HG03066 (cell line): ENCODE results near the gene TAS1R3.
"Not testable (repeated sequence)": the region's sequence is repeated elsewhere in the genome, so short reads cannot be mapped to it uniquely, and the experiment has no call there.

ENCODE experiments used
- ATAC-seq: cut with Tn5 transposase; IDR thresholded peaks from one replicate; pipeline ENCODE4 v1.9.1; 2021; ENCODE audit warnings: low read depth; ENCODE audit not compliant: unreplicated experiment

TAS1R3 gene

GRCh38 chr1:1307923-1308755 lies 22.9 kb upstream of the TAS1R3 start, which contains the start of the genes ACAP3 and PUSL1:
Gene ACAP3, minus strand, starts transcription at chr1:1307930. Its CDS starts 115 bp downstream, at chr1:1307815.
Gene PUSL1, plus strand, starts transcription at chr1:1308597. Its CDS starts 47 bp downstream, at chr1:1308644.
- ATAC-seq = peak; percentile 57

DNA sequence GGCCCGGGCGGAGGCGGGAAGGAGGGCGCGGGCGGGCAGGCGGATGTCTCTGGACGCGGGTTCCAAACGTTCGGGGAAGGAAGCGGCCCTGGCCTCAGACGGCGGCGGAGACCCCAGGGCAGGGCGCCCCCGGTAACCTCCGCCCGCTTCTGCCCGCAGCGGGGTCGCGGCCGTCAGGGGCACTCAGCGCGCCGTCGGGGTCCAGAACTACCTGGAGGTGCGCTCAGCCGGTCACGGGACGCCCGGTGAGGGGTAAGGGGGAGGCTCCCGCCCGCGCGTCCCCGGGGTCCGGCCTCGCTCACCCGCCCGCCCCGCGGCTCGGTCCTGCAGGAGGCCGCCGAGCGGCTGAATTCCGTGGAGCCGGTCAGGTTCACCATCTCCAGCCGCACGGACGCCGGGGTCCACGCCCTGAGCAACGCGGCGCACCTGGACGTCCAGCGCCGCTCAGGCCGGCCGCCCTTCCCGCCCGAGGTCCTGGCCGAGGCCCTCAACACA lies 22.3 kb upstream of the TAS1R3 start:
- ATAC-seq = no peak

DNA sequence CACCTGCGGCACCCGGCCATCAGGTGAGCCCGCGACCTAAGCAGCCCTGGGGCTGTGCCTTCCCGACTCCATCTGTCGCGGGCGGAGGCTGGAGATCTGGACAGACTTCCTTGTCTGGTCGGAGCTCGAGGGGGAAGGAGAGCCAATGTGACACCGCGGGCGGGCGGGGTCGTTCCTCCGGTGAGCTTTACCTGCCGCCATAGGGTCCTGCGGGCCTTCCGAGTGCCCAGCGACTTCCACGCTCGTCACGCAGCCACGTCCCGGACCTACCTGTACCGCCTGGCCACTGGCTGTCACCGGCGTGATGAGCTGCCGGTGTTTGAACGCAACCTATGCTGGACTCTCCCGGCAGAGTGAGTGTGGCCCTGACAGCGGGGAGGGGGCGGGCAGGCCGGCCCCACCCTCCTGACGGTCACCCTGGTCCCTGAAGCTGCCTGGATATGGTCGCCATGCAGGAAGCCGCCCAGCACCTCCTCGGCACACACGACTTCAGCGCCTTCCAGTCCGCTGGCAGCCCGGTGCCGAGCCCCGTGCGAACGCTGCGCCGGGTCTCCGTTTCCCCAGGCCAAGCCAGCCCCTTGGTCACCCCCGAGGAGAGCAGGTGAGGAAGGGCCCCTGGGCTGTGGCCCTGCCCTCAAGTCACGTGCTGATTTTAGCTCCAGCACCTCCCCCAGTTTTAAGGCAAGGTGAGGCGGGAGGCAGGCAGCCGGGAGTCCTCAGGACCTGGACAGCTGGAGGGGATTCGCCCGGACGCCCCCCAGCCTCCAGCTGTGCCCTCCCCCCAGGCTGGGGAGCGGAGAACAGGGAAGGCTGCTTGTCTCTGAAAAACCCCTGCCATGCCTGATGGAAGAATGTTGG lies 21.6 kb upstream of the TAS1R3 start:
- no peak for ATAC-seq

GRCh38 chr1:1310109-1310385 lies 21.0 kb upstream of the TAS1R3 start:
- ATAC-seq = no peak

DNA sequence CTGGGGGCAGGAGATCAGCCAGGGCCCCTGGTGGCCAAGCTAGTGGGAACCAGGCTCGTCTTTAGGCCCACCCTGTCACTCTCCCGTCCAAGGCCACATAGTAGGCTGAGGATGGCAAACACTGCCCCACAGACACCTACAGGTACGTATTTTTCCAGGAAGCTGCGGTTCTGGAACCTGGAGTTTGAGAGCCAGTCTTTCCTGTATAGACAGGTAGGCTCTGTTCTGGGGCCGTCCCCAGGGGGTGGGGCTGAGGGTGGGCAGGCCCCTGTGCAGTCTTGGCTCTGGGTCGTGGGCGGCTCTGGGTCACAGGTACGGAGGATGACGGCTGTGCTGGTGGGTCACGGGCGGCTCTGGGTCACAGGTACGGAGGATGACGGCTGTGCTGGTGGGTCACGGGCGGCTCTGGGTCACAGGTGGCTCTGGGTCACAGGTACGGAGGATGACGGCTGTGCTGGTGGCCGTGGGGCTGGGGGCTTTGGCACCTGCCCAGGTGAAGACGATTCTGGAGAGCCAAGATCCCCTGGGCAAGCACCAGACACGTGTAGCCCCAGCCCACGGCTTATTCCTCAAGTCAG lies 20.5 kb upstream of the TAS1R3 start:
- no peak for ATAC-seq

- ATAC-seq = no peak
These were observed 19.7 kb upstream of the TAS1R3 start for GRCh38 chr1:1311107-1312104.

DNA sequence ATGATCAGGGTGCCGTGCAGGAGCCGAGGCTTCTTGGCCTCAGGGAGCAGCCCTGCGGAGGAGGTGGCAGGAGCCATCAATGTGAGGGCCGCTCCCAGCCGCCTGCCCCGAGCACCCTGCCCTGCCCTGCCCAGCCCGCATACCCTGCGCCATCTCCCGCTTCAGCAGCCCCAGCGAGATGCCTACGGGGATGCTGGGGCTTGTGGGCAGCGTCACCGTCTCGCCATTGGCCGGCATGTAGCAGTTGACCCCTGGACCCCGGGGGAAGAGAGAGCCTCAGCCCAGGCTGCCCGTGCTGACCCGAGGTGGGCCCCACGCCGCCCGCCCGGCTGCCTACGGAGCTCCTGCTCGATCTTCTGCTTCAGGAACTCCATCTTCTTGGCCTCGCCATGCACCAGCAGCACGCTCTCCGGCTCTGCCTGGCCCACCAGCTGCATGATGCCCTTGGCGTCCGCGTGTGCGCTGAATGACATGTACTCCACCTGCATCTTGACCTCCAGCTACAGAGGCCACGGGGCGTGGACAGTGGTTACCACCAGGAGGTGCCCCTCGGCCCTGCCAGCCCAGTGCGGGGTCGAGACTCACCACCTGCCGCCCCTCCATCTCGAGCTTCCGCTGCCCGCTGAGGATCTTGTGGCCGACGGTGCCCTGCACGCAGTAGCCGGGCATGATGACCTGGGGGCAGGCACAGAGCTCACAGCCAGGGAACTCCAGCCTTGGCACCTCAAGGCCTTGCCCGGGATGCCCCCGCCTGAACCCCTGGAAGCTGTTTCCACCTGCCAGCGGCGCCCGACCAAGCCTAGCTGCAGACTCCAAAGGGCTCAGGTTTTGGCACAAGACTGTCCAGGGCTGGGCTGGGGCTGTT lies 18.4 kb upstream of the TAS1R3 start:
- ATAC-seq = no peak

- ATAC-seq = no peak
These were observed 17.4 kb upstream of the TAS1R3 start for GRCh38 chr1:1313500-1314236.

DNA sequence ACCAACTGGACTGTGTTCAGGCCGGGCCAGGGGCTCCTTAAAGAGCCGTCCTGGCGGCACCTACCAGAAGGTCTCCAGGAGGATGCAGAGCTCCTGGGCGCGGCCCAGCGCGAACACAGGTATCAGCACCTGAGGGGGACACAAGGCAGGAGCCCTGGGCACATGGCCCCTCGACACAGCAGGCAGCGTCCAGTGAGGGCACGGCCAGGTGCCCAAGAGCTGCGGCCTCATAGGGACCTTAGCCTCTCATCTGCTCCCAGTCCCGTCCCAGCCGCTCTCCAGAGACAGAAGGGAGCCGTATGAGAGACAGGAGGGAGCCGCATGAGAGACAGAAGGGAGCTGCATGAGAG lies 16.9 kb upstream of the TAS1R3 start:
- ATAC-seq = no peak

- no peak for ATAC-seq
These were observed 16.3 kb upstream of the TAS1R3 start for GRCh38 chr1:1314678-1315335.

GRCh38 chr1:1315435-1315954 lies 15.6 kb upstream of the TAS1R3 start:
- ATAC-seq = no peak

- not testable (repeated sequence) for ATAC-seq
These were observed 14.9 kb upstream of the TAS1R3 start for GRCh38 chr1:1316199-1316598.

GRCh38 chr1:1317420-1317819 lies 13.7 kb upstream of the TAS1R3 start:
- no peak for ATAC-seq

DNA sequence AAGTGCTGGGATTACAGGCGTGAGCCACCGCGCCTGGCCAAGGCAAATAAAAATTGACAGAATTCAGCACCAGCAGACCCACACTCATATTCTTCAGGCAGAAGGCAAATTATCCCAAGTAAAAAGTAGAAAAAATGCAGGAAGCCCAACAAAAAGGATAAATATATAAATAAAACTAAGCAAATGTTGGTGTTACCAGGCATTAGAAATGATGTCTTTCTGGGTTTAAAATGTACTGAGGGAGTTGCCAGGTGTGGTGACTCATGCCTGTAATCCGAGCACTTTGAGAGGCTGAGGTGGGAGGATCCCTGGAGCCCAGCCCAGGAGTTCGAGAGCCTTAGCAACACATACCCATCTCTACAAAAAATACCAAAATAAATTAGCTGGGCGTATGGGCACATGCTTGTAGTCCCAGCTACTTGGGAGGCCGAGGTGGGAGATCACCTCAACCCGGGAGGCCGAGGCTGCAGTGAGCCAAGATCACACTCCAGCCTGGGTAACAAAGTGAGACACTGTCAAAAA lies 12.9 kb upstream of the TAS1R3 start:
- no peak for ATAC-seq

GRCh38 chr1:1318777-1319645 lies 12.1 kb upstream of the TAS1R3 start:
- ATAC-seq = no peak

DNA sequence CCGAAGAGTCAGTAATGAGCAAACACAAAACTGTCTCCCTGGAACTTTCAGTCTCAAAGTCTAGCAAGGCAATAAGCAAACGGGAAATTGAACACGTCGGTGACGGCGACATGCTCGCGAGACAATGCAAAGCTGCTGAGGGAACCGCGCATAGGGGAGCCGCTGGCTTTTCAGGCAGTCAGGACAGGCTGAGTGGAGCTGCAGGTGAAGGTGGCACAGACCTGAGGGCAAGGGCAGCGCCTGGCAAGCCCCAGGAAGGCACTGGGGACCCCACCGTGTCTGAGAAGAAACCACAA lies 11.5 kb upstream of the TAS1R3 start:
- no peak for ATAC-seq
